Activated CD4-positive, alpha-beta T cell treated with anti-CD3 and anti-CD28 coated beads, Interleukin-2, amount 50 U/mL, for 24 hours (primary cell): ENCODE data around the gene DGUOK.
A peak's percentile ranks its signal among the peaks of the same experiment; 100 is the strongest.

Source experiments
- DNase-seq, 2 donors: peaks; one replicate each; pipeline ENCODE4 v3.0.0-alpha.2; 2020; ENCODE audit warnings: low read depth in 1 of 2, low spot score in 1 of 2

The DGUOK gene

DNA sequence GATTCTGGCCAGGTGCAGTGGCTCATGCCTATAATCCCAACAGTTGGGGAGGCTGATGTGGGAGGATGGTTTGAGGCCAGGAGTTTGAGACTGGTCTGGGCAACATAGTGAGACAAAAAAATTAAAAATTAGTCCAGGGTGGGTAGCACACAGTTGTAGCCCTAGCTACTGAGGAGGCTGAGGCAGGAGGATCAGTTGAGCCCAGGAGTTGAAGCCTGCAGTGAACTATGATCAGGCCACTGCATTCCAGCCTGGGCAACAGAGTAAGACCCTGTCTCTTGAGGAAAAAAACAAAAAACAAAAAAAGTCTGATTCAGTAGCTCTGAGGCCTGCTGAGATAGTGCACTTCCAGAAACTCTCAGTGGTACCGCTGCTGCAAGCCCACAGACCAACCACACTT, 50.1 kb downstream of the DGUOK start:
- no peak for DNase-seq

DNA sequence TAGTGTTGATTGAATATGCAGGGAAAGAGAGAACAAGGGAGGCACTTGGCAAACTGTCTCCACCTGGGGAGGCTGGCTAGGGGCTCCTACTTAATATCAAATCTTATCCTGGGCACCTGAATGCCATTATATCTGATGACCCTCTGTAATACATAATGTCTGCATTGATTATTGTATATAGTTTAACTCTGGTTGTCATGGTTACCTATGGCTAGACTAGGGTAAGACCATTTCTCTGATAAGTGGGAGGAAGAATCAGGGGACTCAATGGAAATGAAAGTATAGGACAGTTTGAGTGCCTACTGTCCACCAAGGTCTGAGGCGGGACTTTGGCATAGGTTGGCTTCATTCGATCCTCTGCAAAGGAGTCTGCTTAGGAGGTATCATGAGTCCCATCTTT, 50.8 kb downstream of the DGUOK start:
- no peak for DNase-seq

DNA sequence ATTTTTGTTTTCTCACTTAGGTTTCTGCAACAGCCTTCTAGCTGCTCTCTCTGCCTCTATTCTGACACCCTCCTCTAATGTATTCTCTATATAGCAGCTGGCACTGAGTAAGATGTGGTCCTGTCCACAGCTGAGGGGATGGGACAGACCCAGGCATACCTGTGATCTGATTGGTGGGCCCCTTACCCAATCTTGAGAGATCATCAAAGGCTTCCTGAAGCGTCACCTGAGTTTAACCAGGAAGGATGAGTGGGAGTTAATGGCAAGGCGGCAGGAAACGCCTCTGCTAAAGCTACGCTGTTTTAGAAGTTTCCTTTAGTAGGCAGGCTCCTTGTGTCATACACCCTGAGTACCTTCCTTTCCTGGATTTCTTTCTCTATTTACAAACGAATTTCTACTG, 52.3 kb downstream of the DGUOK start:
- DNase-seq = peak in 1 of 2 donors; percentile 70

DNA sequence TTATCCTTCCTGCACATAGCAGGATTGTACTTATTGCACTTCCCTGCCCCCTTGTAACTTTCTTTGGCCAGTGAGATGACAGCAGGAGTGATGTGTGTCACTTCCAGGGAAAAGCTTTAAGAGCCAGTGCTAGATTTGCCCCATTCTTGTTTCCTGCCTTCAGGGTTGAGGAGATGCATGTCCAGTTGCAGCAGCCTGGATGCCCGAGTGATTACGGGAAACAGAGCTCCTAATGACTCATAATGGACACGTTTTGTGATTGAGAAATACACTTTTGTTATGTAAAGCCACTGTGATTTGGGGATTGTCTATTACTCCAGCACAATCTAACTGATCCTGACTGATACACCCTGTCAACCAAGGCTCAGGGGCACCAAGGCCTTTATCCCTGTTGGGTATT, 53.0 kb downstream of the DGUOK start:
- DNase-seq = no peak

DNA sequence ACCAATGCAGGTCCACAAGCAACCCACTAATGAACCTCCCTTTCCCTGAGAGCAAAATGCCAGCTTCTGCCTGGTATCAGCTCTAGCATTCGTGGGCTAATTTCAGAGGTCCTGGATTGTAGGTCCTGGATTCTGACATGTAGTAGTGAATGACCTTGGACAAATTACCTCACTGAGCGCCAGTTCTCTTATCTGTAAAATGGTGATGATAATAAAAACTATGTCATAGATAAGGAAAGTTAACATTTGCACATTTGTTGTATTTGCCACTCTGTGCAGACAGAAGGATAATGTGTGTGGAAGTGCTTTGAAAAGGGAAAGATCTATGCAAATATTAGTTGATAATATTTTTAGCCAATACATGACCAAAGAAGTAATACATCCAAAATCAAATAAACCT, 53.9 kb downstream of the DGUOK start:
- DNase-seq = no peak

DNA sequence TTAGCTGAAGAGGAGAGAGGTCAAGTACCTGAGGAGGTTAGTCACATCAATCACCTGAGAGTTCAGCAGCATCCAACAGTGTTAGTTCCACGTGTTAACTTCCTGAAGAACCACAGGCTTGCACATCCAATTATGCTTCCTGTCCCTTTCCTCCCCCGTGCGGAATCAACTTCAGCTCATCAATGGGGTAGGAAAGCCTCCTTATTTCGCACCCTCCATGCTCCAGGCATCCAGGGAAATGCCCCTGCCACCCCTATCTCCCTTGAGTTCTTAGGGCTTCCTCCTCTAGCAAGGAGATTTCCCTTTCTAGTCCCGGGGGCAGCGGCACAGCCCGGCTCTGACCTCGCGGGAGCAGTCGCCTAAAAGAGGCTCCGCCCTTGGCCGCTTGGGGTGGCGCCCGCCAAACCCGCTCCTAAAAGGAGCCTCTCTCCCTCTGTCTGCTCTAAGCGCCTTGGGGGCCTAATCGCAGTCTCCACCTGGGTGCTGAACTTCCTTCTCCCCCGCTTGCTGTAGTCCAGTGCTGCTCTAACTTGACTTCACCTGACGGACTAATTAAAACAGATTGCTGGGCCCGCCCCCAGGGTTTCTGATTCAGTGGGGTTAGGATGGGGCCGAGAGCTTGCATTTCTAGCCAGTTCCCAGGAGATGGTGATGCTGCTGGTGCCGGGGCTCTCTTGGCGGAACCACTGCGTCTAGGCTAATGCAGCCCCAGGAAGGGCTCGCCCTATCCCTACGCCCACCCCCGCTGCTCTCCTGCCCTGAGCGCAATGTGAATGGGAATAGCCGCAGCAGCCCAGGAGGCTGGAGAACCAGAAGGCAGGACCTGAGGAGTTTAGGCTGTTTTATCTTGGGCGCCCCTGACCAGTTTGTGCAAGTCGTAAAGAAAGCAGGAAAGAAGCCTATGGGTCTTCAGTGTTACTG, 54.7 kb downstream of the DGUOK start:
- DNase-seq = no peak

DNA sequence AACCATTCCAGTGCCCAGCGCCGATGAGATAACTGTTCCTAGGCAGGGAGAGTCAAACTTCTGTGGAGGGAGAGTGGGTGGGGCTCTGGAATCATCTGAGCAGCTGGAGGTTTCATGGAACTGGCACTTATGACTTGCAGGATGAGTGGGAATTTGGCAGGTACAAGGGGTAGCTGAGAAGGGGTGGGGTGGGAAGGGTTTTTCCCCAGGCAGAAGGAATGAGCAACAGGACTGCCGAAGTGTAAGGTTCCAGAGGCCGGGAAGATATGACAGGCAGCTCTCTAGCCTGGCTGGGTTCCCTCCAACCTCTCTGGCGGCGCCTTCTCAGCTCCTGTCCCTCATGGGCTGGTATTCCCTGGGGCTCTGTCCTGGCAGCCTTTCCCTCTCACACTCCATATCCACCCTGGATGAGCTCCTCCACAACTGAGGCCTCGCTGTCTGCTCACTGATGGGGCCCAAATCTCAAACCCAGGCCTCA, 55.5 kb downstream of the DGUOK start:
- DNase-seq = no peak

DNA sequence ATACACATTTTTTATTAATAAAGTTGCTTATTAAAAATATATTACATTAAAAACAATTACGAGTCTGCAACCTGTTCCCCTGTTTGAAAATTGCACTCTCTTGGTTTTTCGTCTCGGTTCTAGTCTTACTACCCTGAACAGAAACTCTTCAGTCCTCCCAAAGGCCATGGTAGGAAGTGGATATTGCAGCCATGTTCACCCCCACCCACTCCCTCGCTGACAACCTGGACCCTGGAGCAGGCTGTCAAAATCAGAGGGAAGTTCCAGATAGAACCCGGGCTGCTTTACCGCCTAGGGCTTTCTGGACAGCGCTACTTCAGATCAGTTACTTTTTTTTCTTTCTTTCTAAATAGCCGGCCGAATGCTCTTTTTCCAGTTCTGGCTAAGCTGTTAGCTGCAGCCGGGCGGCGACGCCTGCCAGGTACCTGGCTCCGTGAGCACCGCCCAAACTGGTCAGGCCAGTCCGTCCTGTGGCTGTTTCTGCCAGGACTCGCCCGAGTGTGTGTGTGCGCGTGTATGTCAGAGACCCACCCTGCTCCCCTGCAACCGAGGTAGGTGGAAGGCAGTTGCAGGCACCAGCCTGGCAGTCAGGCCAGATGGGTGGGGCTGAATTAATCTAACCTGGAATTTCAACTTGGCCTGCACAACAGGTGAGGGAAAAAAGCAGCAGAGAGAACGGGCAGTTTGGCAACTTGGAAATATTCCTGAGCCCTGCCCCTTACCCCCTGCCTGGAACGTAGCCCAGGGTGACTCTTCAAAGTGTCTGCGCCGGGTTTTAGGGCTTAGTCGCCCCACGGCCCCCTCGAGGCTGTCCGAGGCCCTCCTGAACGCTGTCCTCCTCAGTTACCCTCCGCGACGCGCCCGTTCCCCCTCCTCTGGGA, 56.9 kb downstream of the DGUOK start:
- DNase-seq = no peak

DNA sequence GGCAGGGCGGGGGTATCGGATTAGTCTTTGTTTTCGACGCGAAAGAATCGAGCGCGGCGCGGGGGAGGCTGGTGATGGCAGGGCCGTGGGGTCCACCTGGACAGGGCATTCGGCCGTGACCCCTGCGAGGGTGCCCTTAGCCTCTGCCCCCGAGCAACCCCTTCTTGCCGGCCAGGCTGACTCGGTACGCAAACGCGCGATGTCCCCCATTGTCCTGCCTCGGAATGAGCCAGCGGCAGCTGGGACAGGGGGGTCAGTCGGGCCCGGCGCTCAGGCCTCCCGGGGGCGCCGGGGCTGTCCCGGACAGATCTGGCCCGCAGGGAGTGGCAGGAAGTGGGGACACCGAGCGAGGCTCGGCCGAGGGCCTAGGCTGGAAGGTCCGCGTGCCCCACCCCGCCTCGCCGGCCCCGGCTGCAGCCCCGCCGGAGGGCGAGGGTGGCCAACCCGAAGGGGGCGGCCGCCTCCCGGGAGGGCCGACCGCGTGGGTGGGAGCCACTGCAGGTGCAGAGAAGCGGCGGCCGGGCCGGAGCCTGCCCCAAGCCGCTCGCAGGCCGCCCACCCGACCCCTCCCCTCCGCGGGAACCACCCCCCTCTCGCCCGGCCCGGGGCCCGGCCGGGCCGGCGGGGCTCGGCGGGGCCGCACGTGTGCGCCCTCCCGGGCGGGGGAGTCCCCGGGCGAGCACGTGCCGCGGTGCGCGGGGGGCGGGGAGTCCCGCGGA, 57.7 kb downstream of the DGUOK start, which contains the start of gene TET3:
TET3 (plus strand) TSS at position 708 of the 719 bp plus-strand sequence. CDS start 1,494 bp downstream, outside the sequence.
- peak in 1 of 2 donors; percentile 57 for DNase-seq

DNA sequence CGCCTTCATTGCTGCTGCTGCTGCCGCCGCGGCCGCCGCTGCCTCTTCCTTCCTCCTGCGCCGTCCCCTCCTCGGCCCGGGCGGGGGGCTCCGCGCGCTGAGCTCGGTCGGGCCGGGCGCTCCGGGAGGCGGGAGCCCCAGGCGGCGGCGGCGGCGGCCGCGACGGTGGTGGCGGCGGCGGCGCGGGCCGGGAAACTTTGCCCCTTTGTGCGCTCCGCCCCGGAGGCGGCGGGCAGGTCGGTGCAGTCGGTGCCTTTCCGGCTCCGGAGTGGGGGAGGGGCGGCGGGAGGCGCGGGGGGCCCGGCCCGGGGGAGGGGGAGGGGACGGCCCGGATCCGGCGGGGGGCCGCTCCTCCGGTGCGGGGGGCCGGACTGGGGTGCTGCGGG, 58.2 kb downstream of the DGUOK start:
- peak in 1 of 2 donors; percentile 47 for DNase-seq

DNA sequence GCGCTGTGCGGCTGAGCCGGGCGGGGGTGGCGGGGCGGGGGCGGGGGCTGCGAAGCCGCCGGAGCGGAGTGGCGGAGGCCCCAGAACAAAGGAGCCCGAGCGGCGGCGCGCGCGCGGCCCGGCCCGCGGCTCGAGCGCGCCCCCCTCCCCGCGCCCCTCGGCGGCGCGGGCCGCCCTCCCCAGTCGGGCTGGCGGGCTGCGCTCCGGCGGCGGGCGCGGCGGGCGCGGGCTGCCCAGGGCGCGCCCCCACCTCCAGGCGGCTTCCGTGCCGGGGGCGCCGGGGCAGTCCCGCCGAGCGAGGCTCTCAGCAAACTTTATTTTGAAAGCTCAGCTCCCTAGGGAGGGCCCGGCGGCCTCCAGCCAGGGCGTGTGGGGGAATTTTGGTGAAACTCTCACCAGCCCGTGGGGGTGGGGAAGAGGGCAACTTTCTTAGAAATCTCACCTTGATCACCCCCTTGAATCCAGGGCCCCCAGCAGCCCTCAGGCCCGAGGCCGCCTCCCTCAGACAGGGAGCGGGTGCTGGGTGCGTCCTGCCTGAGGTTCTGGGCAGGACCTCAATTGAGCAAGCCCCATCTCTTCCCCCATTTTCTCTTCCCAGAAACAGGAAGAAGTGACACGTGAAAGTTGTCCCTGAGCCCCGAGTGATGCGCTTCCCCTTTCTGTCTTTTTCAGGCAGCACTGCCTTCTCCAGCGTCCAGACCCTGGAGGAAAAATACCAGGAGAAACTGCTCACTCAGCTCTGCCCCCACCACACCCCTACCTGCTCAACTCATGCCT, 58.8 kb downstream of the DGUOK start:
- DNase-seq = peak; percentile 45 to 62

DNA sequence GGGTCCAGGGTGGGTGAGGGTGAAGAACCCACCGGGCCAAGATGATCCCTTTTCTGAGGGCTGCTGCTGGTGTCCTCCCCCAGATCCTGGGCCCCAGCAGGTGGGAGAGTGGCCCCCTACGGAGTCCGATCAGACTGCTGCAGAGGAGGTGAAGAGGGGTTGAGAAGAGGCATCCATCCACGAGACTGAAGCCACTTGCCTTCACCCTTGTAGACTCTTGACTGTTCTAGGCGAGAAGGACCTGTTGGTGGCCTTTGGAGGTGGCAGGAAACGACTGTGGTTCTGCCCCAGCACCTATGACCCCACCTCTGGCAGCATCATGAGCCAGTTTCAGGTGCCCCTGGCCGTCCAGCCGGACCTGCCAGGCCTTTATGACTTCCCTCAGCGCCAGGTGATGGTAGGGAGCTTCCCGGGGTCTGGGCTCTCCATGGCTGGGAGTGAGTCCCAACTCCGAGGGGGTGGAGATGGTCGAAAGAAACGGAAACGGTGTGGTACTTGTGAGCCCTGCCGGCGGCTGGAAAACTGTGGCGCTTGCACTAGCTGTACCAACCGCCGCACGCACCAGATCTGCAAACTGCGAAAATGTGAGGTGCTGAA, 59.5 kb downstream of the DGUOK start:
- no peak for DNase-seq

DNA sequence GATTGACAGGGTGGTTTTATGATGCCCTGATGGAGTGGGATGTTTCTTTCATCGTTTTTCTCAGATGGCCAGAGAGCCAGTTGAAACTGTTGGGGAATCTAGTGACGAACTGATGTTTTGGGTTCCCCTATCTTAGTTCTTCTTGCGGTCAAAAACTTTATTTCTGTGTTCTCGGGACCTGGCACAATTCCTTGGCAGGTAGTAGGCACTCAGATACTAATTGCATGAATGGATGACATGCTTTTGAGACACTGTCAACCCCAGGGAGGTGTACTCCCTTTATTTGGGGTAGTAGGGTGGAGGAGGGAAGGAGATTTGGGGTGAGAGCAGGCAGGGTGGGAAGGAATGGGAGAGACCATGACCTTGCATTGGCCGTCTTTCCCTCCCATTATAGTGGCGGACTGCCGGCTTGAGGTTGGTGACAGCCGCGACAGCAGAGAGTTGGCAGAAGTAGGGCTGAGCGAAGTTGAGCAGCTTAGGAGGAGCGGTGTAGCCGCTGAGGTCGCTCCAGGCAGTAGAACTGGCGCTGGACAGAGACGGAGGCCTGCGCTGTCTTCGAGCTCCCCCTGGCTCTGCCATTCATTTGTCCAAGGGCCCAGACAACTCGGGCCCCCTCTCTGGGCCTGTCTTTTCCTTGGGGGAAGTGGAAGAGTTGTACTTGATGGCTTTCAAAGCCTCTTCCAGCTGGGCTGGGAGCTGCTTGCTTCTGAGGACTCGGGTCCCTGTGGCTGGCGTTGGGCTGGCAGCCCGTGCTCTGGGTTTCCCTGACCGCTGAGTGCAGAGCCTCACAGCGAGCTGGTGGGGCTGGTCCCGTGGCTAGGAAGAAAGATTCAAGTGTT, 60.6 kb downstream of the DGUOK start:
- no peak for DNase-seq

DNA sequence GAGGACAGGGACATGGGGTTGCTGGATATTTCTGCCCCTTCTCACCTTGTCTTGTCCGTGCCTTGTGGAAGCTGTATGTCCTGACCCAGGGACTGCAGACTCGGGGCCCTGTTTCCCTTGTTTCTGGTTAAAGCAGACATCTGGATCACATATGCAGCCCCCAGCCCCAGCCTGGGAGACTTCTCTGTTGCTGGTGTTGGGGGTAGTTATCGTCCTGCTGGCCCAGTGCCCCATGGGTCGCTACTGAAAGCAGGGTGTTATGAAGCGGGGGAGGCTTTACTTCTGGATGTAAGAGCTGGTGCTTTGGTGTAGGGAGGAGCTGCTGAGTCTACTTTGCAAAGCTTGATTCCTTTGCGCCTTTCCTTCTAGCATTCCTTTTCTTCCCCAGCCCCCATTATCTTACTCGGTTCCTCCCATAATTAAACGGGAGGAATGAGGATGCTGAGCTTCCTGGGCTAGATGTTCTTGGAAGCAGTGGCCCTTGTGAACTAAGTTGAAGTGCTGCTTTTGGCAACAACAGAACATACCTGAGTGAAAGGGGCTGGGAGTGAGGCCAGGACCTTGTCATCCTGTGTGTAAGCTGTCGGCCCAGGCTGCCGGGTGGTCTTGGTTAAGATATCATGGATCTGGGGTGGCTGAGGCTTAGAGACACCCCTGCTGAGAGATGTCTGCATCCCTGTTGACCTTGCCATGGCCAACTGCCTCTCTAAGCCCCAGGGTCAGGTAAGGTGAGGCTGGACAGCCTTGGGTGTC, 61.4 kb downstream of the DGUOK start:
- no peak for DNase-seq

DNA sequence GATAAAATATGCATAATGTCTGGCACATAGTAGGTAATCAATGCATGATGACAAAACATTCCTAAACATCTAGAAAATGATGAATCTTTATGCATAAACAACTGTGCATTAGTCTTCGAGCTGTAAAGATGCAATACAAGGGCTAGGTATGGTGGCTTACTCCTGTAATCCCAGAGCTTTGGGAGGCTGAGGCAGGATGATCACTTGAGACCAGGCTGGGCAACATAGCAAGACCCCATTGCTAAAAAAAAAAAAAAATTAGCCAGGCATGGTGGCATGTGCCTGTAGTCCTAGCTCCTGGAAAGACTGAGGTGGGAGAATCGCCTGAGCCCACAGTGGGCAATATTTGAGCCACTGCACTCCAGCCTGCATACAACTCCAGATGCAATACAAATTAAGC, 63.3 kb downstream of the DGUOK start:
- DNase-seq = no peak

DNA sequence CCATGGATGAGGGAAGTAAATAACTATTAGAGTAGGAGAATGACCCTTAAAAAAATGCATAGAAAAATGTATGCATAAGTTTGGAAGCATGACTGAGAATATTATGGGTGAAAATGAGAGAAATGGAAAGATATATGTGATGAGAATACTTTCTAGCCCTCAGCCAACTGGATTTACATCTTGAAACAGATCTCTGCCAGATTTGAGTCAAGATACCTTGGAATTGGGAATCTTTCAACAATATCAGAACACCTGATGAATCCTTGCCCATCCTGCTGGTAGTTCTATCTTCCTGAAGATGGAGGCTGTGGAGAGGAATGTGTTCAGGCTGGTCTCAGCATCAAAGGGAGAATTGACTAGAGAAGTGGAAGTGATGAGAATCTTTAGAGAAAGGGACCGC, 63.9 kb downstream of the DGUOK start:
- DNase-seq = no peak

DNA sequence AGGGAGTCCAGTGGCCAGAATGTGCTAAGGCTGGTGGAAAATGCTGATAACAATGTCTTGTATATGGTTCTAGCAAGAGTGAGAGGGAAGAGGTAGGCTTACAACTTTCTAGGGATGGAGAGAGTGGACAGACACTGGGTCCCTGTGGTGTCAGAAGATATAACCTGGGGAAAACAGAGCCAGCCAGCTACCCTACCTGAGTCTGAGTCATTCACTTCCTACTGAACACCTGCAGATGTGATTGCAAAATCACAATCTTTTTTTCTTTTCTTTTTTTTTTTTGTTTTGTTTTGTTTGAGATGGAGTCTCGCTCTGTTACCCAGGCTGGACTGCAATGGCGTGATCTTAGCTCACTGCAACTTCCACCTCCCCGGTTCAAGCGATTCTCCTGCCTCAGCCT, 65.4 kb downstream of the DGUOK start:
- DNase-seq = no peak

DNA sequence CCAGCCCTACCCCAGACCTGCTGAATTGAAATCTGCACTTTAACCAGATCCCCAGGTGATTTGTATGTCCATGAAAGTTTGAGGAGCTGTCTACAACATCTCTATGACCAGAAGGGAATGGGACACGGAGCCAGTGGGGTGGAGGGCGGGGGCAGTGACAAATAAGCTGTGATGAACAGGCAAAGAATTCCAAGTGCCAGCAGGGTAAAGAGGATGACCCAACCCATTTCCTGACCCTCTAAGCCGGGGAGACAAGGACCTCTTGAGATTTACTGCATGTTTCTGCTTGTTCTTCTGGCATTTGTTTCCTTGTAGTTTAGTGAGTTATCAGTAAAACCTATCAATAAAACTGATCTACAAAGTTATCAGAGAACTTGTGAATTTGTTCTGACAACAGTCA, 66.7 kb downstream of the DGUOK start:
- DNase-seq = no peak
